ENCODE data around the gene LRRC28. TPM values are rescaled to one million over a fixed set of nuclear protein-coding genes. Genes with fewer than 3 reads are reported as not detected.

LRRC28 gene
- total RNA-seq, 1 experiment from 2014 or later = 21.4 TPM

DNA sequence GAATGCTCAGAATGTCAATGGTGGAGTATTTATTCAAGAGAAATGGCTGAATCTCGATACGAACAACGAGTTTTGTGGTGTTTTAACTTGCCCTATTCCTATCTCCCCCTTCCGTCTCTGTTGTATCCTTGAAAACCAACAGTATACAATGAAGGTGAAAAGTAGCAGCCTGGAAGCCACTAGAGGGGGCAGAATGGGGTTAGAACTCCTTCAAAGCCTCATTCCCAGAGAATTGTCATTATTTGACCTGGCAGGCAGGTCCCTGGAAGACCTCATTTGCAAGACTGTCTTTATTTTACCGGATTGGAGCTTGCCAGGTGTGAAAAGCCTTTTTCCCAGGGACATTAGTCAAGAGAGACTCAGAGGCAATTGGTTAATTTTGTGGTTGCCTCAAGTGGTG is 139.4 kb downstream of the LRRC28 start:
- ATAC-seq = no peak
- POLR2A ChIA-PET = no interaction called here

DNA sequence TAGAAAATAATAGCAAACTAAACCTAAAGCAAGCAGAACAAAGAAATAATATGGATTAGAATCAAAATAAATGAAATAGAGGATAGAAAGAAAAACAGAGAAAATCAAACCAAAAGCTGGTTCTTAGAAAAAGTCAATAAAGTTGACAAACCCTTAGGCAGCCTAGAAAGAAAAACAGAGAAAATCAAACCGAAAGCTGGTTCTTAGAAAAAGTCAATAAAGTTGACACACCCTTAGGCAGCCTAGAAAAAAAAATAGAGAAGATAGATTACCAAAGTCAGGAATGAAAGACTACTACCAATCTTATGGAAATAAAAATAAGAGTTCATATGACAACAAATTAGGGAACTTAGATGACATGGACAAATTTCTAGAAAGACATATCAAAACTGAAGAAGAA is 142.4 kb downstream of the LRRC28 start:
- ChIA-PET POLR2A (no interaction called here), RAD21 (ENCODE audit: low non-redundant PET in 1 of 2, low total read pairs in 2 of 2, uncharacterized antibody in 2 of 2, unreplicated experiment in 2 of 2) (no interaction called here)
- H3K36me3 ChIP-seq (ENCODE audit: control insufficient read depth in 1 of 2, insufficient read depth in 2 of 2, low read length in 2 of 2) = no peaks in the 10 kb centered on the region
- TF ChIP-seq, protein P1, sequence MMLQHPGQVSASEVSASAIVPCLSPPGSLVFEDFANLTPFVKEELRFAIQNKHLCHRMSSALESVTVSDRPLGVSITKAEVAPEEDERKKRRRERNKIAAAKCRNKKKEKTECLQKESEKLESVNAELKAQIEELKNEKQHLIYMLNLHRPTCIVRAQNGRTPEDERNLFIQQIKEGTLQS (IDR thresholded peaks at IDR 0.05) = no peak
- TF ChIP-seq CEBPB (IDR thresholded peaks at IDR 0.05; ENCODE audit: low read depth) = no peak
- TF ChIP-seq SIN3A (IDR thresholded peaks at IDR 0.05; ENCODE audit: low read depth) = no peak
- no peak for TF ChIP-seq EZH2phosphoT487 (IDR thresholded peaks at IDR 0.05; ENCODE audit: borderline replicate concordance)
- no peak for TF ChIP-seq TCF7L2 (IDR thresholded peaks at IDR 0.05; ENCODE audit: borderline replicate concordance, extremely low read depth, insufficient read depth, insufficient read length)
- no peak for TF ChIP-seq JUND (IDR thresholded peaks at IDR 0.05)
- TF ChIP-seq, protein P2, sequence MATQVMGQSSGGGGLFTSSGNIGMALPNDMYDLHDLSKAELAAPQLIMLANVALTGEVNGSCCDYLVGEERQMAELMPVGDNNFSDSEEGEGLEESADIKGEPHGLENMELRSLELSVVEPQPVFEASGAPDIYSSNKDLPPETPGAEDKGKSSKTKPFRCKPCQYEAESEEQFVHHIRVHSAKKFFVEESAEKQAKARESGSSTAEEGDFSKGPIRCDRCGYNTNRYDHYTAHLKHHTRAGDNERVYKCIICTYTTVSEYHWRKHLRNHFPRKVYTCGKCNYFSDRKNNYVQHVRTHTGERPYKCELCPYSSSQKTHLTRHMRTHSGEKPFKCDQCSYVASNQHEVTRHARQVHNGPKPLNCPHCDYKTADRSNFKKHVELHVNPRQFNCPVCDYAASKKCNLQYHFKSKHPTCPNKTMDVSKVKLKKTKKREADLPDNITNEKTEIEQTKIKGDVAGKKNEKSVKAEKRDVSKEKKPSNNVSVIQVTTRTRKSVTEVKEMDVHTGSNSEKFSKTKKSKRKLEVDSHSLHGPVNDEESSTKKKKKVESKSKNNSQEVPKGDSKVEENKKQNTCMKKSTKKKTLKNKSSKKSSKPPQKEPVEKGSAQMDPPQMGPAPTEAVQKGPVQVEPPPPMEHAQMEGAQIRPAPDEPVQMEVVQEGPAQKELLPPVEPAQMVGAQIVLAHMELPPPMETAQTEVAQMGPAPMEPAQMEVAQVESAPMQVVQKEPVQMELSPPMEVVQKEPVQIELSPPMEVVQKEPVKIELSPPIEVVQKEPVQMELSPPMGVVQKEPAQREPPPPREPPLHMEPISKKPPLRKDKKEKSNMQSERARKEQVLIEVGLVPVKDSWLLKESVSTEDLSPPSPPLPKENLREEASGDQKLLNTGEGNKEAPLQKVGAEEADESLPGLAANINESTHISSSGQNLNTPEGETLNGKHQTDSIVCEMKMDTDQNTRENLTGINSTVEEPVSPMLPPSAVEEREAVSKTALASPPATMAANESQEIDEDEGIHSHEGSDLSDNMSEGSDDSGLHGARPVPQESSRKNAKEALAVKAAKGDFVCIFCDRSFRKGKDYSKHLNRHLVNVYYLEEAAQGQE (IDR thresholded peaks at IDR 0.05; ENCODE audit: low read depth) = no peak
- TF ChIP-seq ZNF274 (IDR thresholded peaks at IDR 0.05; ENCODE audit: low read depth, low read length) = no peak
- TF ChIP-seq, protein P3, sequence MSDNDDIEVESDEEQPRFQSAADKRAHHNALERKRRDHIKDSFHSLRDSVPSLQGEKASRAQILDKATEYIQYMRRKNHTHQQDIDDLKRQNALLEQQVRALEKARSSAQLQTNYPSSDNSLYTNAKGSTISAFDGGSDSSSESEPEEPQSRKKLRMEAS (IDR thresholded peaks at IDR 0.05) = no peak
- no peak for TF ChIP-seq CBX3 (IDR thresholded peaks at IDR 0.05; ENCODE audit: low read depth)
- no peak for TF ChIP-seq EZH2 (IDR thresholded peaks at IDR 0.05)
- TF ChIP-seq FOSL1 (IDR thresholded peaks at IDR 0.05; ENCODE audit: low read depth) = no peak

More for the DNA sequence above, 139.4 kb downstream of the LRRC28 start:
- Histone ChIP-seq H3K9me2 (ENCODE audit: insufficient read depth) (no peaks in the 10 kb centered on the region), H3K9ac (ENCODE audit: low read length) (no peak overlapping the region), H3K9me3 (ENCODE audit: control insufficient read depth in 1 of 2, insufficient read depth in 1 of 2, low read depth in 1 of 2, low read length in 2 of 2) (no peaks in the 10 kb centered on the region), H3K79me2 (ENCODE audit: insufficient read depth, low read length) (no peaks in the 10 kb centered on the region), H3K27ac (ENCODE audit: low read depth, low read length) (no peak overlapping the region), H4K20me1 (ENCODE audit: insufficient read depth) (no peaks in the 10 kb centered on the region), H3K4me1 (ENCODE audit: control insufficient read depth in 1 of 2, insufficient read depth in 2 of 2, low read length in 2 of 2) (peaks cover 0 to 5% of the 10 kb centered on the region in 2 experiments; a peak in 3 of 4 replicates), H3K4me2 (ENCODE audit: low read length) (no peak overlapping the region), H3K36me3 (ENCODE audit: control insufficient read depth in 1 of 2, insufficient read depth in 2 of 2, low read length in 2 of 2) (no peaks in the 10 kb centered on the region), H3K27me3 (ENCODE audit: insufficient read depth, low read length) (no peaks in the 10 kb centered on the region), H3K4me3 (replicated peaks in 1 of 2; ENCODE audit: low read depth in 1 of 2, low read length in 2 of 2) (no peak overlapping the region), H2AFZ (ENCODE audit: low read depth, low read length, poor library complexity, severe bottlenecking) (no peak overlapping the region)
- ChIA-PET CTCF (no interaction called here), RAD21 (ENCODE audit: low non-redundant PET in 1 of 2, low total read pairs in 2 of 2, uncharacterized antibody in 2 of 2, unreplicated experiment in 2 of 2) (no interaction called here)
- intact Hi-C loops (cut with micrococcal nuclease) = no loop called here
- BruUV-seq (replicated peaks) = no TSS peak
- no peak for TF ChIP-seq TCF7L2 (IDR thresholded peaks at IDR 0.05; ENCODE audit: borderline replicate concordance, extremely low read depth, insufficient read depth, insufficient read length)
- TF ChIP-seq, protein P4, sequence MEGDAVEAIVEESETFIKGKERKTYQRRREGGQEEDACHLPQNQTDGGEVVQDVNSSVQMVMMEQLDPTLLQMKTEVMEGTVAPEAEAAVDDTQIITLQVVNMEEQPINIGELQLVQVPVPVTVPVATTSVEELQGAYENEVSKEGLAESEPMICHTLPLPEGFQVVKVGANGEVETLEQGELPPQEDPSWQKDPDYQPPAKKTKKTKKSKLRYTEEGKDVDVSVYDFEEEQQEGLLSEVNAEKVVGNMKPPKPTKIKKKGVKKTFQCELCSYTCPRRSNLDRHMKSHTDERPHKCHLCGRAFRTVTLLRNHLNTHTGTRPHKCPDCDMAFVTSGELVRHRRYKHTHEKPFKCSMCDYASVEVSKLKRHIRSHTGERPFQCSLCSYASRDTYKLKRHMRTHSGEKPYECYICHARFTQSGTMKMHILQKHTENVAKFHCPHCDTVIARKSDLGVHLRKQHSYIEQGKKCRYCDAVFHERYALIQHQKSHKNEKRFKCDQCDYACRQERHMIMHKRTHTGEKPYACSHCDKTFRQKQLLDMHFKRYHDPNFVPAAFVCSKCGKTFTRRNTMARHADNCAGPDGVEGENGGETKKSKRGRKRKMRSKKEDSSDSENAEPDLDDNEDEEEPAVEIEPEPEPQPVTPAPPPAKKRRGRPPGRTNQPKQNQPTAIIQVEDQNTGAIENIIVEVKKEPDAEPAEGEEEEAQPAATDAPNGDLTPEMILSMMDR (IDR thresholded peaks at IDR 0.05 in 2 of 3, conservative IDR thresholded peaks at IDR 0.05 in 1 of 3; ENCODE audit: borderline replicate concordance in 1 of 3, insufficient read depth in 1 of 3, low read depth in 2 of 3, low read length in 2 of 3) = peak in 2 of 3 experiments; percentile 8 to 15; a peak in 2 of 6 replicates
- TF ChIP-seq POLR2A (IDR thresholded peaks at IDR 0.05; ENCODE audit: borderline replicate concordance, extremely low read depth, insufficient read depth, insufficient read length) = no peak
- TF ChIP-seq ELF1 (IDR thresholded peaks at IDR 0.05; ENCODE audit: borderline replicate concordance, low read depth) = no peak
- TF ChIP-seq SP1 (IDR thresholded peaks at IDR 0.05; ENCODE audit: low read depth) = no peak
- TF ChIP-seq JUND (IDR thresholded peaks at IDR 0.05) = no peak
- no peak for DNase-seq (ENCODE audit: low read depth, low spot score)

More for the DNA sequence above, 142.4 kb downstream of the LRRC28 start:
- intact Hi-C loops (cut with micrococcal nuclease) = no loop called here
- H3K79me2 ChIP-seq (ENCODE audit: insufficient read depth, low read length) = no peaks in the 10 kb centered on the region
- ATAC-seq = no peak
- H3K9ac ChIP-seq (ENCODE audit: low read length) = no peak overlapping the region
- no peaks in the 10 kb centered on the region for H3K9me3 ChIP-seq (ENCODE audit: control insufficient read depth in 1 of 2, insufficient read depth in 1 of 2, low read depth in 1 of 2, low read length in 2 of 2)
- H2AFZ ChIP-seq (ENCODE audit: low read depth, low read length, poor library complexity, severe bottlenecking) = no peak overlapping the region
- no peak overlapping the region for H3K27ac ChIP-seq (ENCODE audit: low read depth, low read length)
- CTCF ChIA-PET = no interaction called here
- no peak overlapping the region for H3K4me2 ChIP-seq (ENCODE audit: low read length)
- no TSS peak for BruUV-seq (replicated peaks)
- DNase-seq (ENCODE audit: low read depth, low spot score) = no peak
- no peak overlapping the region for H3K4me3 ChIP-seq (replicated peaks in 1 of 2; ENCODE audit: low read depth in 1 of 2, low read length in 2 of 2)
- no peaks in the 10 kb centered on the region for H3K27me3 ChIP-seq (ENCODE audit: insufficient read depth, low read length)
- no peaks in the 10 kb centered on the region for H3K9me2 ChIP-seq (ENCODE audit: insufficient read depth)
- no peaks in the 10 kb centered on the region for H3K4me1 ChIP-seq (ENCODE audit: control insufficient read depth in 1 of 2, insufficient read depth in 2 of 2, low read length in 2 of 2)
- H4K20me1 ChIP-seq (ENCODE audit: insufficient read depth) = no peaks in the 10 kb centered on the region

Data from HCT116 (cell line).